KMS-11 (cell line): ENCODE measurements around the gene TREM2.

Experiments used
- H2AFZ ChIP-seq: fragments of 200-600 bp; sonication (generic); 2 replicates; pipeline ENCODE4 v1.6.1; 2016; ENCODE audit warnings: antibody characterized with exemption, mixed run types, low read depth
- H3K27ac ChIP-seq: fragments of 200-600 bp; sonication (generic); 2 replicates; pipeline ENCODE4 v1.6.1; 2016; ENCODE audit warnings: mild to moderate bottlenecking, mixed run types
- H3K27me3 ChIP-seq: fragments of 200-600 bp; sonication (generic); 2 replicates; pipeline ENCODE4 v1.6.1; 2017; ENCODE audit warnings: mild to moderate bottlenecking, low read depth, mixed run types, moderate library complexity; ENCODE audit not compliant: insufficient read depth
- H3K36me3 ChIP-seq: fragments of 200-600 bp; sonication (generic); 2 replicates; pipeline ENCODE4 v1.6.1; 2017; ENCODE audit warnings: mild to moderate bottlenecking, mixed run types; ENCODE audit not compliant: insufficient read depth
- H3K4me1 ChIP-seq: fragments of 200-600 bp; sonication (generic); 2 replicates; pipeline ENCODE4 v1.6.1; 2016; ENCODE audit warnings: mild to moderate bottlenecking, low read depth, mixed run types; ENCODE audit not compliant: poor library complexity, severe bottlenecking
- H3K4me2 ChIP-seq: fragments of 200-600 bp; sonication (generic); 2 replicates; pipeline ENCODE4 v1.7.0; 2016; ENCODE audit warnings: mild to moderate bottlenecking, mixed run types
- H3K4me3 ChIP-seq: fragments of 200-600 bp; sonication (generic); IDR thresholded peaks from 2 replicates; pipeline ENCODE4 v1.6.1; 2017; ENCODE audit warnings: low read depth, low read length, mixed read lengths; ENCODE audit not compliant: insufficient read depth
- H3K79me2 ChIP-seq: fragments of 200-600 bp; sonication (generic); 2 replicates; pipeline ENCODE4 v1.6.1; 2016; ENCODE audit warnings: low read depth, mixed run types; ENCODE audit not compliant: insufficient read depth
- H3K9ac ChIP-seq: fragments of 200-600 bp; sonication (generic); 2 replicates; pipeline ENCODE4 v1.6.1; 2016; ENCODE audit warnings: mild to moderate bottlenecking, mixed run types
- H4K20me1 ChIP-seq: fragments of 200-600 bp; sonication (generic); 2 replicates; pipeline ENCODE4 v1.6.1; 2016; ENCODE audit warnings: mild to moderate bottlenecking, mixed run types; ENCODE audit not compliant: insufficient read depth
- CTCF ChIP-seq: fragments of 200-600 bp; sonication (generic); conservative IDR thresholded peaks from 2 replicates; pipeline ENCODE4 v1.6.1; 2017; ENCODE audit warnings: low read depth, mild to moderate bottlenecking, antibody characterized with exemption, low read length, moderate library complexity, mixed read lengths

Gene TREM2

GRCh38 chr6:41156771-41157170, 6.1 kb downstream of the TREM2 start:
- no peaks in the 10 kb centered on the region for H3K36me3 ChIP-seq
- no peak overlapping the region for H3K4me2 ChIP-seq
- no peaks in the 10 kb centered on the region for H3K79me2 ChIP-seq
- no peak overlapping the region for H3K27ac ChIP-seq
- no peak for TF ChIP-seq CTCF
- no peaks in the 10 kb centered on the region for H4K20me1 ChIP-seq
- H3K4me1 ChIP-seq, result no peaks in the 10 kb centered on the region
- no peak overlapping the region for H3K4me3 ChIP-seq
- no peaks in the 10 kb centered on the region for H3K27me3 ChIP-seq
- no peak overlapping the region for H2AFZ ChIP-seq
- no peak overlapping the region for H3K9ac ChIP-seq

GRCh38 chr6:41156001-41156400, 6.9 kb downstream of the TREM2 start:
- no peak for TF ChIP-seq CTCF
- no peaks in the 10 kb centered on the region for H3K36me3 ChIP-seq
- H3K4me3 ChIP-seq, result no peak overlapping the region
- no peaks in the 10 kb centered on the region for H3K27me3 ChIP-seq
- H3K4me2 ChIP-seq, result no peak overlapping the region
- H3K27ac ChIP-seq, result no peak overlapping the region
- no peaks in the 10 kb centered on the region for H3K4me1 ChIP-seq
- H2AFZ ChIP-seq, result no peak overlapping the region
- H4K20me1 ChIP-seq, result no peaks in the 10 kb centered on the region
- H3K79me2 ChIP-seq, result no peaks in the 10 kb centered on the region
- no peak overlapping the region for H3K9ac ChIP-seq

DNA sequence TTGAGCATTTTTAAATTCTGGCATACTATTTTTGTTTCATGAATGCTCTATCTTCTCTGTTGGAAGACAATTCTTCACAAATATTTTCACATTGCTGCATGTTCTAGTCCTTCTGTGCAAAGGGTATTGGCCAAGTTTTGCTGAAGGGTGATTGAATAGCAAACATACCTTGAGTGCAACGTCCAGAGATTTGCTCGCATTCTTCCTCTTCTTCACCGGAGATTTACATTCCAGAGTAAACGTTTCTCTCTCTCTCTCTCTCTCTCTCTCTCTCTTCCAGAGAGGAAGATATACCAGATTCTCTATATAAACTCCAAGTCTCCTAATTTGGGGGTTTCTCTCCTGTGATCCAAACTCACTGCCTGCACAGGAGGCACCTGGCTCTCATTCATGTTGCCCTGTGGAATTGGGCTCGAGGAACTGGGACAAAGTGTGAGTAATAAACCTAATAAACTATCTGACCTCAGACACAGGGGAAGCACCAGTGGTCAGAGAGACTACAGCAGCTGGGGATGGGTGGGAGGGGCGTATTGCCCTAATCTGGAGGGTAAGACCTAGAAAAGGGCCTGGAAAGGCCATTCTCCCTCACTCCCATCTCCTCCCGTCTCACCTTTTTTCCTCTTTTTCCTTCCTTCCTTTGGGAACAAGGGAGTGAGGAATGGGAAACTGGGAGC, 7.6 kb downstream of the TREM2 start:
- H3K27ac ChIP-seq, result no peak overlapping the region
- TF ChIP-seq CTCF, result no peak
- H4K20me1 ChIP-seq, result no peaks in the 10 kb centered on the region
- no peak overlapping the region for H2AFZ ChIP-seq
- no peaks in the 10 kb centered on the region for H3K27me3 ChIP-seq
- no peak overlapping the region for H3K4me2 ChIP-seq
- no peak overlapping the region for H3K9ac ChIP-seq
- no peaks in the 10 kb centered on the region for H3K79me2 ChIP-seq
- no peaks in the 10 kb centered on the region for H3K36me3 ChIP-seq
- H3K4me1 ChIP-seq, result no peaks in the 10 kb centered on the region
- H3K4me3 ChIP-seq, result no peak overlapping the region

DNA sequence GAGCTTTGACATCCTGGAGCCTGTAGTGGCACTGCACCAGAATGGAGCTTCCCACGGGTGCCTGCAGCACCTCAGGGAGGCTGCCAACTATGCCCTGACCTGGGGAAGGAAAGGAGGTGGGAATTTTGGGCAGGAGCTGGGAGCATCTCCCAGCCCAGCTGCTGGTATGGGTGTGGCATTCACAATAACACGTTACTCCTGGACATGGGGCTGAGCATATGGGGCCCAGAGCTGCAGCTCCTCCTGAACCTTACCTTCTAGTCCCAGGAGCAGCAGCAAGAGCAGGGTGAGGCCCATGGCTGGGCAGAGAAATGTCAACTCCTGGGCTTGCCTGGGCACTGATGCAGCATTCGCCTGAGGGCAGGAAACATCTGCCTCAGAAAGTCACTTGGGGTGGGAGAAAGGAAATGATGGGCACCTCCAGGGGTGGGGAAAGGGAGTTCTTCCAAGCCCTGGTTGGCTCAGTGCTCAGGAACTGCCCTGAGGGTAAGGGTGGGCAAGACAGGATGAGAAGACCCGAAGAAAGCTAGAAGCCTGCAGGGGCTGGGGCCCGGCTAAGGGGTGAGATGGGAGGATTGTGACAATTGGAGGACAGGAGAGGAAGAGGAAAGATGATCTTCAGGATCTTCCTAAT, 8.8 kb downstream of the TREM2 start, which contains the start of gene TREML1:
TREML1 (minus strand) TSS at position 356 of the 634 bp plus-strand sequence; CDS start at position 297, 59 bp downstream.
- no peaks in the 10 kb centered on the region for H3K27me3 ChIP-seq
- no peak within 1 kb of the TSS for H2AFZ ChIP-seq
- no peaks in the 10 kb centered on the region for H3K4me1 ChIP-seq
- TF ChIP-seq CTCF, result no peak
- H4K20me1 ChIP-seq, result no peaks in the 10 kb centered on the region
- no peak within 1 kb of the TSS for H3K4me3 ChIP-seq
- H3K9ac ChIP-seq, result no peak within 1 kb of the TSS
- H3K27ac ChIP-seq, result no peak within 1 kb of the TSS
- no peaks in the 10 kb centered on the region for H3K36me3 ChIP-seq
- no peaks in the 10 kb centered on the region for H3K79me2 ChIP-seq
- H3K4me2 ChIP-seq, result no peak within 1 kb of the TSS
